Endothelial cell of umbilical vein (primary cell): ENCODE results near the gene TRAPPC10. TPM values are rescaled to one million over a fixed set of nuclear protein-coding genes. Genes with fewer than 3 reads are reported as not detected.

ENCODE experiments used
- BruUV-seq: library from RNA; stranded (reverse); fragments of 400-500 nt; replicated peaks from 2 replicates; lab custom pipeline; 2021; lab: Mats Ljungman, UMichigan
- CTCF ChIA-PET: fragments of 300-600, 350-600 bp; sonication (Branson Sonifier 250); formaldehyde crosslinking; loops from one replicate; lab custom pipeline; 2021; ENCODE audit warnings: antibody characterized with exemption, inconsistent platforms; lab: Charles Lee
- POLR2A ChIA-PET: fragments of 300-600, 350-600 bp; sonication (Branson Sonifier 250); formaldehyde crosslinking; loops from one replicate; lab custom pipeline; 2021; ENCODE audit warnings: antibody characterized with exemption, inconsistent platforms; lab: Charles Lee
- DNase-seq: peaks from one replicate; pipeline ENCODE4 v3.0.0-alpha.2; 2011; ENCODE audit warnings: low read depth, low spot score
- FAIRE-seq: peaks from 2 replicates; lab custom pipeline; 2011; peaks lifted over from hg19 to GRCh38; lab: Jason Lieb, UNC
- H2AFZ ChIP-seq: 2 replicates; pipeline ENCODE4 v1.6.0; 2012; ENCODE audit warnings: low read depth, low read length, control low read depth, inconsistent platforms
- H3K27ac ChIP-seq: 2 replicates; pipeline ENCODE4 v1.5.1; 2011; ENCODE audit warnings: low read depth, mild to moderate bottlenecking, control low read depth, low read length, moderate library complexity; ENCODE audit not compliant: insufficient read depth
- H3K27me3 ChIP-seq, 2 experiments: 2 replicates each; pipeline versions ENCODE4 v1.6.0 to v1.6.1; 2011; ENCODE audit warnings: low read length in 2 of 2, mixed read lengths in 1 of 2; ENCODE audit not compliant: control insufficient read depth in 2 of 2, insufficient read depth in 2 of 2
- H3K36me3 ChIP-seq, 2 experiments: 2 replicates in 1 of 2; 3 replicates in 1 of 2; pipeline ENCODE4 v1.5.1; 2011; ENCODE audit warnings: low read length in 2 of 2, mild to moderate bottlenecking in 1 of 2, moderate library complexity in 1 of 2; ENCODE audit not compliant: control insufficient read depth in 2 of 2, insufficient read depth in 2 of 2; ENCODE audit errors: extremely low read depth in 1 of 2
- H3K4me1 ChIP-seq: 3 replicates; pipeline ENCODE4 v1.5.1; 2011; ENCODE audit warnings: mild to moderate bottlenecking, low read length; ENCODE audit not compliant: control insufficient read depth, insufficient read depth; ENCODE audit errors: extremely low read depth
- H3K4me2 ChIP-seq: 2 replicates; pipeline ENCODE4 v1.6.1; 2011; ENCODE audit warnings: low read length, control low read depth, mixed read lengths; ENCODE audit not compliant: insufficient read depth
- H3K4me3 ChIP-seq, 3 experiments: fragments of 200-600 bp in 1 of 3; sonication (generic), shearing (Covaris generic) in 1 of 3; replicated peaks in 1 of 3; 2 replicates each; pipeline ENCODE4 v1.5.1; 2011 to 2016; ENCODE audit warnings: control low read depth in 3 of 3, low read length in 3 of 3, mild to moderate bottlenecking in 2 of 3, inconsistent platforms in 1 of 3, low read depth in 1 of 3, moderate library complexity in 1 of 3; ENCODE audit not compliant: insufficient read depth in 1 of 3
- H3K79me2 ChIP-seq: 2 replicates; pipeline ENCODE4 v1.6.0; 2012; ENCODE audit warnings: low read length, inconsistent platforms; ENCODE audit not compliant: control insufficient read depth, insufficient read depth
- H3K9ac ChIP-seq: replicated peaks from 2 replicates; pipeline ENCODE3; 2011; ENCODE audit warnings: low read length, control low read depth; ENCODE audit not compliant: insufficient read depth; ENCODE audit errors: extremely low read depth
- H3K9me1 ChIP-seq: replicated peaks from 3 replicates; pipeline ENCODE4 v1.6.0; 2011; ENCODE audit warnings: mild to moderate bottlenecking, low read length; ENCODE audit not compliant: control insufficient read depth, insufficient read depth; ENCODE audit errors: extremely low read depth
- H3K9me3 ChIP-seq: replicated peaks from 2 replicates; pipeline ENCODE4 v1.5.1; 2012; ENCODE audit warnings: low read length, inconsistent platforms; ENCODE audit not compliant: control insufficient read depth, insufficient read depth
- H4K20me1 ChIP-seq: replicated peaks from 2 replicates; pipeline ENCODE3; 2011; ENCODE audit warnings: mild to moderate bottlenecking, low read length; ENCODE audit not compliant: control insufficient read depth, insufficient read depth; ENCODE audit errors: extremely low read depth
- CTCF ChIP-seq, 2 donors: IDR thresholded peaks; 1 replicate in 1 of 2; 2 replicates in 1 of 2; pipeline ENCODE4 v1.5.1; 2011; ENCODE audit warnings: low read length in 2 of 2, mild to moderate bottlenecking in 2 of 2, moderate library complexity in 2 of 2, control low read depth in 1 of 2, inconsistent platforms in 1 of 2, low read depth in 1 of 2; ENCODE audit not compliant: insufficient read depth in 1 of 2; ENCODE audit errors: extremely low read depth in 1 of 2
- EZH2 ChIP-seq: IDR thresholded peaks from 2 replicates; pipeline ENCODE4 v1.6.1; 2012; ENCODE audit warnings: borderline replicate concordance, low read depth, mild to moderate bottlenecking, moderate library complexity, low read length, inconsistent platforms; ENCODE audit not compliant: severe bottlenecking
- FOS ChIP-seq: IDR thresholded peaks from 2 replicates; pipeline ENCODE4 v1.6.1; 2011; ENCODE audit warnings: mild to moderate bottlenecking, low read length, moderate library complexity, borderline replicate concordance; ENCODE audit not compliant: insufficient read depth
- GATA2 ChIP-seq: IDR thresholded peaks from 2 replicates; pipeline ENCODE4 v1.7.0; 2011; ENCODE audit warnings: low read depth, mild to moderate bottlenecking, moderate library complexity, mixed read lengths, low read length; ENCODE audit not compliant: insufficient read length, insufficient read depth
- JUN ChIP-seq: IDR thresholded peaks from 2 replicates; pipeline ENCODE4 v1.6.1; 2011; ENCODE audit warnings: borderline replicate concordance, low read depth; ENCODE audit not compliant: insufficient read length, insufficient read depth
- MAX ChIP-seq: IDR thresholded peaks from 2 replicates; pipeline ENCODE4 v1.6.1; 2011; ENCODE audit not compliant: insufficient read depth, insufficient read length
- MYC ChIP-seq: IDR thresholded peaks from one replicate; pipeline ENCODE4 v1.6.1; 2011; ENCODE audit warnings: mild to moderate bottlenecking, low read depth, low read length
- POLR2A ChIP-seq: IDR thresholded peaks from 2 replicates; pipeline ENCODE4 v1.6.1; 2012; ENCODE audit warnings: low read depth, mild to moderate bottlenecking, control low read depth, low read length
- POLR2AphosphoS5 ChIP-seq: IDR thresholded peaks from 2 replicates; pipeline ENCODE4 v1.6.1; 2012; ENCODE audit warnings: low read depth, mild to moderate bottlenecking, control low read depth, low read length, moderate library complexity; ENCODE audit not compliant: insufficient read depth
- dilution Hi-C: fragments of 300-500 bp; cut with MboI; formaldehyde crosslinking; loops from one replicate; pipeline ENCODE4 v1.15.0; 2019; ENCODE audit warnings: low sequenced_read_pairs; ENCODE audit not compliant: extremely low pct_ligation_motif_present
- intact Hi-C: fragments of 100-400 bp; cut with micrococcal nuclease; formaldehyde crosslinking; loops from one replicate; pipeline ENCODE4 v1.10.0; 2022
- polyA plus RNA-seq, 4 experiments: library from polyadenylated mRNA; depleted of rRNA in 3 of 4; stranded (reverse) in 3 of 4; unstranded in 1 of 4; fragments of >200 nt; gene quantifications; 2 replicates each; pipeline versions ENCODE4 v1.2.1 to v1.2.3, GENCODE V29; 2011 to 2012; ENCODE audit warnings: missing spikeins in 1 of 4
- total RNA-seq: library from RNA; stranded (reverse); gene quantifications from 2 replicates; pipeline ENCODE4 v1.2.3, GENCODE V29; 2021

TRAPPC10 gene
- total and polyA plus RNA-seq, 2 donors (not counting 3 experiments of a cell fraction or from before 2014, with no cell fraction given), result 21.5 to 33.6 TPM

GRCh38 chr21:44005071-44005470, 7.0 kb upstream of the TRAPPC10 start:
- no TSS peak for BruUV-seq
- intact Hi-C loops, result no loop called here
- DNase-seq, result no peak
- peaks cover 12% of the 10 kb centered on the region for H3K4me1 ChIP-seq
- no peak overlapping the region for H3K9ac ChIP-seq
- no peaks in the 10 kb centered on the region for H3K9me1 ChIP-seq
- H3K9me3 ChIP-seq, result no peaks in the 10 kb centered on the region
- H3K4me2 ChIP-seq, result no peak overlapping the region
- no peak overlapping the region for H3K4me3 ChIP-seq
- ChIA-PET CTCF (interaction anchor here (1.3 kb wide), 1 partner anchor 121 kb away, joined by 3 read pairs; no protein-coding TSS in a partner anchor), POLR2A (no interaction called here)
- no peak for FAIRE-seq
- no peaks in the 10 kb centered on the region for H4K20me1 ChIP-seq
- no peaks in the 10 kb centered on the region for H3K27me3 ChIP-seq
- no peaks in the 10 kb centered on the region for H3K79me2 ChIP-seq
- dilution Hi-C loops, result no loop called here
- H2AFZ ChIP-seq, result no peak overlapping the region
- H3K36me3 ChIP-seq, result no peaks in the 10 kb centered on the region
- H3K27ac ChIP-seq, result no peak overlapping the region
- TF ChIP-seq EZH2, result no peak
- no peak for TF ChIP-seq MAX
- TF ChIP-seq JUN, result no peak
- no peak for TF ChIP-seq GATA2
- TF ChIP-seq CTCF (IDR thresholded peaks at IDR 0.05; ENCODE audit: extremely low read depth in 1 of 2, insufficient read depth in 1 of 2, low read depth in 1 of 2, low read length in 2 of 2), result no peak
- TF ChIP-seq FOS, result no peak
- no peak for TF ChIP-seq POLR2A
- no peak for TF ChIP-seq POLR2AphosphoS5
- no peak for TF ChIP-seq MYC
